Stimulated activated CD4-positive, alpha-beta T cell treated with anti-CD3 and anti-CD28 coated beads, TNF-alpha, amount 100 ng/mL, for 24 hours (primary cell): ENCODE data around the gene LRP1B.

ENCODE experiments used
- DNase-seq, 3 experiments: peaks; one replicate each; pipeline ENCODE4 v3.0.0-alpha.2; 2020; ENCODE audit warnings: low read depth in 3 of 3

Gene LRP1B

DNA sequence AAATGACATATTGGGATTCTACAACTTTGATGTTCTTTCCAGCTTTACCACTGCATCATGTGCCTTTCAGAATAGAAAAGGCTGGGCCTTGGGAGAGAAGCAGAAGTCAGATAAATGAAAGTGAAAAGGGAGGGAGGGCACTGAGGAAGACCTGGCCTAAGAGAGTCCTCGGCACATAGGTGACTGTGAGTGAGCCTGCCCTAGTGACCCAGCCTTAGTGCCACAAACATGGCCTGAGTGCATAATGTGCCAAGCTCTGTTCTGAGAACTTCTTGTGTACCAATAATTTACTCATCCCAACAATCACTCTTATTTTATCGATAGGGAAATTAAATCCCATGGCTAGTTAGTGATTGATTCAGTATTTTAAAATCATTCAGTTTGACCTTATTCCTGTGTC lies 436.6 kb downstream of the LRP1B start:
- DNase-seq, result no peak

DNA sequence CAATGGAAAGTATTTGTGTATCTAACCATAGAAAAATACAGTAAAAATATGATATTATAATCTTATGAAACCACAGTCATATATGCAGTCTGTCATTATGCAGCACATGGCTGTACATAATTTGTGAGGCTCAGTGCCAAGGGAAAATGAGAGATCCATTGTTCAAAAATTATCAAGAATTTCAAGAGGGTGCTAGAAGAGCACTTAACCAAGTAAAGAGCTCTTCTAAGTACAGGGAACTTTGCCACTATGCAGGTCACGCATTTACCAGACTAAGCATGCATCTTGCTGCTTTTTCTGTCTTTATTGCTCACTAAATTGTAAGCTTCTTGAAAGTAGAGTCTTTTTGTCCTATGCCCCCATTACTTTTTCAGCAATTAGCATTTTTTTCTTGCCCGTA lies 438.0 kb downstream of the LRP1B start:
- DNase-seq, result no peak

DNA sequence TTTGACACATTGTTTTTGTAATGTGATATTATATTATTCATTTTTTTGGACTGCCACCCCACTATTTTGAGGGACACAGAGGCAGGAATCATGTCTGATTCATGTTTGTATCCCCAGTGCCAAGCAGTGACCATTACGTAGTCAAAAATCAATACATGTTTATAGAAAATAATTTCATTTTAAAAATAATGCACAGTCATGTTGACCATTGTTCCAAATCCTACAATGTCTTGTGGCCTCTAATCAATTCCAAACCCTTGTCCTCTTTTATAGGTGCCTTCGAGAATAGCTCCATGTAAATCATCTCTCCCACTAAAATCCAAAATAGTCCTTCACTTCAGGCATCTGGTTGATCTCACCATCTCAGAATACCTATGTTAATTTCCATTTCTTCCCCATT lies 454.7 kb downstream of the LRP1B start:
- no peak for DNase-seq

DNA sequence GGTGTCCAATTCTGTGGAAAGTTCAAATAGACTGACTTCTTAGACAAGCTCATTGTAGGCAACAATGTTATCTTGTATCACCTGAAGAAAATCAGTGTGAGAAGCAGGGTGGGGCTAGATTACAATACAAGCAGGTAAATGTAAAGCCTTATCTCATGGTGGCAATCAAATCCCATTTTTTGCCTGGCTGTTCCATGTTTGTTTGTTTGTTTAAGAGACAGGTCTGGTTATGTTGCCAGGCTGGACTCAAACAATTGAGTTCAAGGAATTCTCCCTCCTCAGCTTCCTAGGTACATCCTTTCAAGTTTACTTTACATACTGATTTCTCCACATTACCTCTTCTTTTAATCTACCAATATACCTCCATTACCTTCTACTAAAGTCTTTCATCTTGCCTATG lies 464.6 kb downstream of the LRP1B start:
- no peak for DNase-seq

DNA sequence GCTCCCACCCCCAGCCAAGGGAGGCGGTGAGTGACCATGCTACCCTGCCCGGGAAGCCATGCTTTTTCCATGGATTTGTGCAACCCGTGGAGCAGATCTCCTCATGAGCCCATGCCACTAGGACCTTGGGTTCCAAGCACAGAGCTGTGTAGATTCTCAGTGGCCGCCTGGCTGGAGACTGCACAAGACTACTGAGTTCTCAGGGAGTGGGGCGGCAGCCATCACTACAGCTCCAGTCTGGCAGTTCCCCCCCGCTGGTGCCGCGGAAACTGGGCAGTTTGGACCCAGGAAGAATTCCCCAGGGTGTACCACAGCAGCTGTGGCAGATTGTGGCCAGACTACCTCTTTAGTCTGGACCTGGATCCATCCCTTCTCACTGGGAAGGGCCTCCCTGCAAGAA lies 470.6 kb downstream of the LRP1B start:
- no peak for DNase-seq

DNA sequence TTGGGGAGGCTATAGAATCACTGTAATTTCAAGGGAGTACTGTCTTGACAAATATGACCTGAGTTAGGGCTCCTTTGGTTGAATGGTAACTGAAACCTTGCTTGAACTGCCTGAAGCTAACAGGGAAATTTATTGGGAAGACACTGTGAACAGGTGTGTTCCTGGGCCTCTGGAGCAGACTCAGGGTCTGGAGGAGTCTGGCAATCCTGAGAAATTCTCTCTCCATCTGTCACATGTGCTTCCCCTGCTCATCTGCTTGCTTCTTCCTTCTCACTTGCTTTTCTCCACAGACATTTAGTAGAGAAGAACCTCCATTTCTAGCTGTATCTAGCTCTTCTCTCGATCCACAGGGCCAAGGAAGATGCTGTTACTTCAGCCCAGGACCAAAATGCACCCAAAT lies 476.5 kb downstream of the LRP1B start:
- no peak for DNase-seq

DNA sequence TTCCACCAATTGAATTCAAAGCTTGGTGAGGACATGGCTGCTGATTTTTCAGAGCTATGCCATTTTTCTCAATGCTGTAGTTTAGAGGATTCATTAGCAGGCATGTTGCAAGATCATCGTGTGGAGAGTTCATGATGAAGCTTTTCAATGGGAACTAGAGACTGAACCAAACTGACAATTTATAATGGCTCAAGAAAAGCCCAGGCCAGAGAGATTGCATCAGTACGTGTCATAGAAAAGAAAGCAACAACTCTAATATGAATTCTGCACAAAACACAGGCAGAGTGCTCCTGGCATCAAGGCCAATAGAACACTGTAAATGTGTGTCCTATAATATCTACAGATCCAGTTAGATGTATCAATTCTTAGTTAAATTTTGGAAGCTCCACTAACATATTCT lies 477.6 kb downstream of the LRP1B start:
- no peak for DNase-seq

DNA sequence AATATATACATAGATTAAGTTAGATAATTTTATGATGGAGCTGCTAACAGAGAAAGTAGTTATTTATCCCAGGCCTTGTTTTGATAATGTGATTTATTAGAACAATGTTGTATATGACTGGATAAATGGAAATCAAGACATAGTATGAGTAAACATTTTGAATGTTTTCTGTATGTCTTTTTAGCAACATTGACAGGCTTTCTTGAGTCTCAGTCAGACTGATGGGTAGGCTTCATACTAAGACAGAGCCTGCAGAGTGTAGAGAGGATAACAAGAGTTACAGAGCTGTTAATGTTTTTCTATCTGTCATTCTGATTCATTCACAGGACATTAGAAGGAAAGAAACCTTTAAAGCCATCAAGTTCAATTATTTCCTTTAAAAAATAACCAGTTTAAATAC lies 478.5 kb downstream of the LRP1B start:
- no peak for DNase-seq

DNA sequence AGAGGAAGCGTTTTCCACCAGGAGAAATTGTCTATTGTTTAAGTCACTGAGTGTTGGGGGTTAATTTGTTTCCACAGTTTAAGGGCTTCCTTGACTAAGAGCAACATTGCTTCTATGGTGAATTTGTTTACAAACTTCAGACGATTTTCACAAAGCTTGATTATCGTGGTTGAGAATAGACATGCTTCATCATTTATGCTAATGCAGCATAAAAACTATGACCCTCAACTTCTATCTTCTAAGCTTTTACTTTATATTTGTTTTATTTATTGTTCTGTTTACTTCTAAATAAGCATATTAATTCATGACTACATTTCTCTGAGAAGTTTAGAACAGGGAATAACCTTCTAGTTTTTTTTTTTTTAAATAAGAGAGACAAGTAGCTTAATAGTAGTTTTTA lies 483.5 kb downstream of the LRP1B start:
- DNase-seq, result no peak

DNA sequence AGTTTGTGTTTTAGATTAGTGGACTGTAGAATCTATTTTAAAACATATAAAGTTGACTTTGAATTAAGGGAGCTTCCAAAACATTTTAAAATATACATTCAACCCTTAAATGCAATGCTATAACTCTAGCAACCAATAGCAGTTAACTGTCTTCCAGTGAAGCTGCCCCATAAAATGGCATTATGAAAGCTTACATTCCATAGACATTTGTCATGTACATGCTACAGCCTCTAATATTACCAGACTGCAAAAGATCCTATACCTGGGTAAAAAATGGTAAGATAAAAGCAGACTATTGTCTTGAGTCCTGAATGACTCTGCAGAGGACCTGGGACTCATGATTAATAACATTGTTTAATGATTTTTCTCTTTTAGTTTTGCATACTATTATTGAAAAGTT lies 489.4 kb downstream of the LRP1B start:
- no peak for DNase-seq

DNA sequence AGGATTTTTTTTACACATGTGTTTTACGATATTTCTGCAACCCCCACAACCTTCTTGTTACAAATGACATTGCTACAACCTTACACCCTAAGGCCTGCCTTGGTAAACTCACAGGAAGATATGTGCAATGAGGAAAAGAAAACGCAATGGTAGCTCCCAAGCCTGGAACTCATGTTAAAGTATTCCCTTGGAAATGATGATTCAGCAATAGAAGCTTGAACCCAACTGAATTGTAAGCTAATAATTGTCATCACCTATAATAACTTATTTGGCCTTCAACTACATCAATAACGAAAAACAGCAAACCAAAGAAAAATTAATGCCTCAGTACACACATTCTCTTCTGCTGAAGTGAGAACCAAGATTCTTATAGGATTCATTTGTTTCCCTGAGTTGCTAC lies 491.0 kb downstream of the LRP1B start:
- DNase-seq, result no peak

DNA sequence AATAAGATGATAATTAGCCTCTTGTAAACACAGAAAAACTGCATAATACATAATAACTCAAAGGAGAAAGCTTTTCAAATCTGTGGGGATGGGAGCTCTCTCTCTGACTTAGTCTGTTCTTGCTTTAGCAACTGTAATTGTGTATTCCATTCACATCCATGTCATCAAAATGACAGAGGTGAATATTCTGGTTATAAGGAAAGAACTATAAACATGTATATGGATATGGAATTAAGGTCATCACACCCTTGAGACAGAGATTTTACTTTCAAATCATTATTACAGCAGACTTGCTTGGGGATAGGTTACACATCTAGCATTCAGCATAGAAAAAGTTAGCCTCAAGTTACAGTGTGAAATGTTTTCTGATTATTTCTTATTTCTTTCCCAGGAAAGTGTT lies 497.7 kb downstream of the LRP1B start:
- DNase-seq, result no peak

DNA sequence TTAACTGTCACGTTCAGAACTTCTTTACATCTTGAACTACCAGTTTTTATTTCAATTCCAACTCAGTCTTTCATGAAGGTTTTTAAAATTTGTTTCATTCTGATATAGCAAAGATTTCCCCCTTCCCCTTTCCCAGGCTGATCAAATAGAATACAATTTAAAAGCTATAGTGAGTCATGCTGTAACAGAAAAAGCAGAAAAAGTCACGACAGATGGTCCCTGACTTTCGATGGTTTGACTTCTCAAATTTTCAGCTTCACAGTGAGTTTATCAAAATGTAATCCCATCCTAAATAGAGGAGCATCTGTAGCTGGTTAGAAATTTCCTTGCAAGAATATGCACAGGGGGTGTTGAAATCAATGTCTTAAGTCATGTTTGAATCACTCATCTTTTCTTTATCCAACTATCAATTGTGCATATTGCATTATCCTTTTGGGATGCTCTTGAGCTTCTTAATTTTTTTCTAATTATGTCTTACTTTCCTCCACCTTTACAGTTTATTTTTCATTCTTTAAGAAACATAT lies 500.3 kb downstream of the LRP1B start:
- no peak for DNase-seq

DNA sequence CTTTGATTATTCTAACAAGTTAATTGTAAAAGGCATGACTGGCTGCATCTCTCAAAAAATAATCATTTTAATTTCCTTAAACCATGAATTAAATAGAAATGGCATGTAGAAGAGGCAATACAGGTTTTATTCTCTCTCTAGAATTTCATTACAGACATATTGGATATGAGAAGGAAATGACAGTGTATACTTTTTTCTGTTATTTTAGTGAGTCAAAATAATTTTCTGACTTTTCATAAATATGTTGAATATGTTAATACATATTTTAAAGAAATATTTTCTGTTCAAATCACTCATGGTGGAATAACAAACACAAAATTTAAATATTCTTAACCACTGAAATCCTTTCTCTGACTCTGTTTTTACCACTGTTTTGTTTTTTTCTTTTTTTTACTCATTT lies 510.4 kb downstream of the LRP1B start:
- DNase-seq, result no peak

DNA sequence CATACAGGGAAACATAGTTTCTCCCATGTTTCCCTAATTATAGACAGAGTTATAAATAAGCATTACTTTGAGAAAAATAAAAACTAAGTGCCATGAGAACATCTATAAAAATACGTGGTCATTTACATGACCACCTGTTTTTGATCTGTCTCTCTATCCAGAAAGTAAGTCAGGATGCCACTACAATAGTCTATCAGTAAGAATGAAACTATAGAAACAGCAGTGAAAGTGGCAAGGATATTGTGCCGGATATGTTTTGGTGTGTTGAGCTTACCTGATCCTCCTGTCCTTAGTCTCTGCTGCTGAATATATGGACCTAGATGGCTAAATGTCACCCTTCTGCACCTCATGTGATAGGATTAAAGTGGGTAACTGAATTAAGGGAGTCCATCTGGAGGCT lies 512.4 kb downstream of the LRP1B start:
- DNase-seq, result no peak

DNA sequence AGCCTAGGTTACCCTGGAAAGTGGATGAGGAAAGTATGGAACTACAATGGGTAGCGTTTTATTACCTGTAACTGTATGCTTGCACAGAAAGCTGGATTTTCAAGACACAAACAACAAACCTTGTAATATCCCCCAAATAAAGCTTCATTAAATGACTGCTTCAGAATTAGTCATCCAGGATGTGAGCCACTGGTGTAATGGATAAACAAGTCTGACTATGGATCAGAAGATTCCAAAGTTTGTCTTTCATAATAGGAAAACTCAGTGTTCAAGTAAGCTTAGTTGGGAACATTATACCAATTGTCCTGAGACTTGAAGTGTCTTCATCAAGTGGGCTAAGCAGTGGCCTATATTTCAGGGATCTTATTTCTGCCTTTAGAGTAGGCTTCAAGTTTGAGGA lies 518.8 kb downstream of the LRP1B start:
- DNase-seq, result no peak

DNA sequence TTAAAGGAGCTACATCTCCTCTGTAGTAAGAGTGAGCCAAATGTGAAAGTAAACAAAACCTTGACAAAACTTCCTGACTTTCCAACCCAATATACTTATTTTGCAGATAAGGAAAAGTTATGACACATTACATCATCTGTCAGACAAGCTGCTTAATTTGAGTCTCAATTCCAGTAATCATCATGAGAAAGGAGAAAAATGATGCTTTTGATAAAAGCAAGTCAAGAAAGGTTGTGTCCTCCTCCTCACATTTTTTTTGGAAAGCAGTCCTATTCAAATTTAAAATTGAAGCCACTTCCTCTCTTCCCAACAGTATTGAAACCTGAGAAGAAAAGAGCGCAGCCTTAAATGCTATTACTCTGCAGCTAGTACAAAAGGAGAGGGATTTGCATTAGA lies 519.6 kb downstream of the LRP1B start:
- no peak for DNase-seq

DNA sequence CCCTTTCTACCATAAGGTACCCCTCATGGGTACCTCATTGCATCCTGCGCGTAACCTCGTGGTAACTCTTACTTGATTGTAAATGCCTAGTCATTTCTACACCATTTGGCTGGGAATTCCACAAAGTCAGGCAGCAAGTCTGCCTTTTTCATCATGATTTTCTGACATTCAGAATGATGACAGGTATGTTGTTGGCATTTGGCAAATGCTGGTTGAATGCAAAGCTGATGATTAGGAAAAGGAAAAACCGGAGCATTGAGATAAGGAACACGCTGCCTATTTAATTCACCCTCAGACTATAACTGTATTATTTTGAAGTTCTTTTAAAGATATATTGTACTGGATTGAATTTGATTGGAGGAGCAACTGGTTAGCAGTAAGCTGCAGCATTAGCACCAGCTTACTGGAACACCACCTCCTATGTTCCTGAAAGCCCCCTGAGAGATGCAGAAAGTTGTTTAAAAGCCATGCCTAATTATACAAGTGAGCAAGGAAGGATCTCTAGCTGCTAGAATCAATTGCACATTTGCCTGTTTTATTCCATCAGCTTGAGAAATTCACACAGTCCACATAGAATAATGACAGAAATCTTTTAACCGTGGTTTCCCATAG lies 520.1 kb downstream of the LRP1B start:
- no peak for DNase-seq

DNA sequence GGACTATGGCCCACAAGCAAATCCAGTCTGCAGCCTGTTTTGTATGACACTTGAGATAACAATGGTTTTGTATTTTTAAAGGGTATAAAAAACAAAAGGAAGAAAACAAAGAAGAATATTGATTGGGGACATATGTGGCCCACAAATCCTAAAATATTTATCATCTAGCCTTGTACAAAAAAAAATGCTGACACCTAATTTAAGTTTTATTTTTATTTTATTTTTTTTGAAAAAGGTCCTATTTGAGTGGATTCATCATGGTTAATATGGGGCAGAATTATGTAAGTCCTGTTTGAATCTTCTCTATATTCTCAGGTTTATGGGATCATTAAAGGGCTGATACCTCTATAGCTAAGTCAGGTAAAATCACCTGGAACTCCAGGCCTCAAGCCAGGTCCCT lies 525.7 kb downstream of the LRP1B start:
- no peak for DNase-seq

DNA sequence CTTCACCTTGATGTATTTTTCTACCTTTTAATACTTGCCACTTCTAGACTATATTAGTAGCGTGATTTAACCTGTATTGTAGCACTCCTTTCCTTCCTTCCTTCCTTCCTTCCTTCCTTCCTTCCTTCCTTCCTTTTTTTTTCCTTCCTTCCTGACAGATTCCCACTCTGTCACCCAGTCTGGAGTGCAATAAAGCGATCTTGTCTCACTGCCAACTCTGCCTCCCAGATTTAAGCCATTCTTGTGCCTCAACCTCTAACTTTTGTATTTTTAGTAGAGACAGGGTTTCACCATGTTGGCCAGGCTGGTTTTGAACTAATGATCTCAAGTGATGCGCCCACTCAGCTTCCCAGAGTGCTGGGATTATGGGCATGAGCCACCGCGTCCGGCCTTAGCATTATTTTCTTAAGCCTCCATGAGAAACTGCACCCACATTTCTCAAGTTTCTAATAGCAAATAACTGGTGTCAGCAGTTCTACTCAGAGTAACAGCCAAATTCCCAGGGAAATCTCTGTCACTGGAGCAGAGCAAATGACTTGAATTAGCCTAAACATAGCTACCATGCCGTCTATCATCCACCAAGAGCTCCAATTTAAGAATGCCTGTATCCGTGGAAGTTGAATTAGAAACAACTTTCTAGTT lies 529.2 kb downstream of the LRP1B start:
- DNase-seq, result no peak

DNA sequence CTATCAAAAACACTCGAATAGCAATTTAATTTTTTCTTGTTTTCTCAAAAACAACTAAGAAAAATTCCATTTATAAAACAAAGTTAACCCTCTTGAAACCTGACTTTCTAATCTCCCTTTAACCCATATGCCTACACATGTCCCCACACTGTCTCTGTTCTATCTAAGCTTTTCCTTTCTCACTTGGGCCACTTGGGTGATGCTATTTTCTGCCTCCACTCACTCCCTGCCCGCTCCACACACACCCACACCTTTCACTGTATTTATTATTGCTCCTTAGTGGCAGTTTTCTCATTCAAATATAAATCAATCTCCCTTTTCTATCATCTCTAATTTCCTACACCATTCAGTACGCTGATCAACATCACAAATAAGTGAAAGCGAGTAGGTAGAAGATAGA lies 531.1 kb downstream of the LRP1B start:
- no peak for DNase-seq

DNA sequence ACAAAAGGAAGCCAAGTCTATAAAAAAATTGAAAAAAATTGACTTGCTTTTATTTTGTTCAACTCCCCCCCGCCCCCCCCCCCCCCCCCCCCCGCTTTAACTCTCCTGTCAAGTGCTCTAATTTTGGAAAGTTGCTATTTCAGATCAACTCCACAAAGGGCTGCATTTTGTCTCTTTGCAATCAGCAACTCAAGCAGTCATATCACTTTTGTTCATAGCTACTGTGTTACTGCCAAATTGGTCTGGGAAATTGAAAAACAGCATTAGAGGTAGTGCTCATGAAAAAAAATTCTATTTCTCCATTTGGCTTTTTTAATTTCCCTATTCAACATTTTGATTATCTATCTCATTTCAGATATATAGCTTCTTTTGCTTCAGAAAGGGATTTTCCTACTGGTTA lies 531.8 kb downstream of the LRP1B start:
- no peak for DNase-seq

DNA sequence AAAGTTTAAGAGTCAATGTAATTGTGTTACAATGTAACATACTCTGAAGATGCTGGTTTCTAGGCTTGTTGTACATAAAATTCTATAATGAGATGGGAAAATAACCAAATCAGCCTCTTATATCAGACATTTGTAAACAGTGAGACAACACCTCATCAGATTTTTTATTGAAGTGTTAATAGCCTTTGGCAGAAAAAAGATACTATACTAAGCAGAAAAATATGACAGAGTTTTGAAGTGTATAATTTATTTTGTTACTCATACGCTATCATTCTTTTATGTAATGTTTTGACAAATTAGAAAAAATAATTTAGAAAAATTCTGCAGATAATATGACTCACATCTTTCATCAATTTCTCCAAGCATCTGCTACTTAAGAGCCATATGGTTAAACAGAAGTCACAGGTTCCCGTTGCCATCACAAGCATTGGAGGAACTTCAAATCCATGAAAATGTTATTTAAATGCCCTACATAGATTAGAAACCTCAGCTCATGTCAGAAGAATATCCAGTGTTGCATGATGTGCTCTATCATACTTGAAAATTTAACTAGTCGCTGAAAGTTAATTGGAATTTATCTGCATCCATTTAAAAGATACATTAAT lies 535.4 kb downstream of the LRP1B start:
- no peak for DNase-seq

DNA sequence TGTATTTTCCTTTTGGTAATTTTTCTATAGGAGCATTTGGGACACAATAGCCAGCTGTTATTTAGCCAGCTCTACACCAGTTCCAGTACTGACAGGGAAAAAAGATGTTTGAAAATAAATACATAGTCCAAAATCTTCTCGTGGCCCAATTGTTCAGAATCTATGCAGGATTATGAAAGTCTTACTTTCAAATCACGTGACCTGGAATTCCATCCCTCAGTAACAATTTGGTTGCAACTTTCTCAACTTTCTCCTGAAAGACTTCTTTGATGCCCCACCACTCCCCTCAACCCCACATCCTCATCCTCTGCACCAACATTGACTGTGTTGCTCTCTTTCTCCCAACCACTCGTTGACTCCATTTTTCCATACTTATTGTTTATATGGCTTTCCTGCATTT lies 539.0 kb downstream of the LRP1B start:
- DNase-seq, result no peak
